Measurements from ENCODE around the gene CUBN.

Gene CUBN

GRCh38 chr10:16943295-16944285 lies 186.0 kb downstream of the CUBN start:
- Histone ChIP-seq H3K4me3 (ENCODE audit: low read length) (no peak overlapping the region), H3K4me1 (ENCODE audit: insufficient read depth, low read length) (peaks cover 14% of the 10 kb centered on the region), H3K9me3 (ENCODE audit: low read length) (no peaks in the 10 kb centered on the region), H2AFZ (ENCODE audit: low read depth, low read length) (peak overlapping the region; percentile 49), H3K27me3 (ENCODE audit: insufficient read depth, low read length) (no peaks in the 10 kb centered on the region), H3K36me3 (ENCODE audit: insufficient read depth, low read length) (no peaks in the 10 kb centered on the region)

DNA sequence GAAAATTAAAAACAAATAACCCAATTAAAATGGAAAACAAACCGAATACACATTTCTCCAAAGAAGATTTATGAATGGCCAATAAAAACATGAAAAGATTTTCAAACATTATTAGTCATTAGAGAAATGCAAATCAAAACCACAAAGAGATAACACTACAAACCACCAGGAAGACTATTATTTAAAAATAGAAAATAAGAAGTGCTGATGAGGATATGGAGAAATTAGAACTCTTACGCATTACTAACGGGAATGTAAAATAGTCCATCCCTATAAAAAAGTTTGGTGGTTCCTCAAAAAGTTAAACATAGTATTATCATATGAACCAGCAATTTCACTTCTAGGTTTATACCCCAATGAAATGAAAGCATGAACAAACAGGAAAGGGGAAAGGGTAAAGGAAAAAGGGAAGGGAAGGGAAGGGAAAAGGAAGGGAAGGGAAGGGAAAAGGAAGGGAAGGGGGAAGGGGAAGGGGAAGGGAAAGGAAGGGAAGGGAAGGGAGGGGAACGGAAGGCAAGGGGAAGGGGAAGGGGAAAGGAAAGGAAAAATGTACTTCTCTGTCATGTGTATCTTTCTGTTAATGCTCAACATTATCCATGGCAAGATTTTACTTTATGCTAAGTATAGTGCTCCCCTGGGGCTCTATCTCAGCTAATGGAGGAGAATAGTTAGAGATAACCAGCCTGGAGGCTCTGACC lies 187.1 kb downstream of the CUBN start:
- H3K27me3 ChIP-seq (ENCODE audit: insufficient read depth, low read length): no peaks in the 10 kb centered on the region
- H3K36me3 ChIP-seq (ENCODE audit: insufficient read depth, low read length): no peaks in the 10 kb centered on the region
- peaks cover 14% of the 10 kb centered on the region for H3K4me1 ChIP-seq (ENCODE audit: insufficient read depth, low read length)
- H3K9me3 ChIP-seq (ENCODE audit: low read length): no peaks in the 10 kb centered on the region
- H2AFZ ChIP-seq (ENCODE audit: low read depth, low read length): no peak overlapping the region
- no peak overlapping the region for H3K4me3 ChIP-seq (ENCODE audit: low read length)

DNA sequence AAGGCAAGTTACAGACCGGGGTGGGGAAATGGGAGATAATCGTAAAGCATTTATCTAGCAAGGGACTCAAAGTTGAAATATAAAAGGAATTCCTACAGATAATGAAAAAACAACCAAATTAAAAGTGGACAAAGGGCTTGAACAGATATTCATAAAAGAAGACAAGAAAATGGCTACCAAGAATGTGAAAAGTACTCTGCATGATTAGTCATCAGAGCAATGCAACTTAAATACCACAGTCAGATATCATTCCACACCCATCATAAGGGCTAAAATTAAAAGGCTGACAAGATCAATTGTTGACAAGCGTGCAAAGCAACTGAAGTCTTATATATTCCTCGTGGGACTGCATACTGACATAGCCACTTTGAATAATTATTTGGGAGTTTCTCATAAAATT lies 187.7 kb downstream of the CUBN start:
- Histone ChIP-seq H3K36me3 (ENCODE audit: insufficient read depth, low read length) (no peaks in the 10 kb centered on the region), H3K27me3 (ENCODE audit: insufficient read depth, low read length) (no peaks in the 10 kb centered on the region), H3K4me3 (ENCODE audit: low read length) (no peak overlapping the region), H3K4me1 (ENCODE audit: insufficient read depth, low read length) (peaks cover 14% of the 10 kb centered on the region), H3K9me3 (ENCODE audit: low read length) (no peaks in the 10 kb centered on the region), H2AFZ (ENCODE audit: low read depth, low read length) (no peak overlapping the region)

- no peak overlapping the region for H2AFZ ChIP-seq (ENCODE audit: low read depth, low read length)
- H3K36me3 ChIP-seq (ENCODE audit: insufficient read depth, low read length): no peaks in the 10 kb centered on the region
- H3K9me3 ChIP-seq (ENCODE audit: low read length): no peaks in the 10 kb centered on the region
- peaks cover 14% of the 10 kb centered on the region for H3K4me1 ChIP-seq (ENCODE audit: insufficient read depth, low read length)
- H3K27me3 ChIP-seq (ENCODE audit: insufficient read depth, low read length): no peaks in the 10 kb centered on the region
- H3K4me3 ChIP-seq (ENCODE audit: low read length): no peak overlapping the region
These were observed 188.5 kb downstream of the CUBN start for GRCh38 chr10:16941067-16941466.

DNA sequence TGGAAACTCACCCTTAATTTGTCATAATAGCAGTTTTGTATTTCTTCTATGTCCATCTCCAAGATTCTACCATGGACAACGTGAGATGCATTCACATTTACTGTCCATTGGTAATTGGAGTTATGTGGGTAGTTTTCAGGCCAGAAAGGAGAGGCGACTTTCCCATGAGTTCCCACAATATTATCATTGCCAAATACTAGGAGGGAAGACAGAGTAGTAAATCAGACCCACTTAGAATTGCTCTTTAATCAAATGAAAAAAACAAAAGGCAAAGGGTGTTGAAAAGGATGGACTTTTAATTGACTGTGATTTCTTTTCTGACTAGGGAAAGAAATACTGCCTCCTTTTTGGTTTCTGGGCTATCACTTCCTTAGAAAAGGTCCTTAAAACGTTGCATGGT lies 190.7 kb downstream of the CUBN start:
- Histone ChIP-seq H3K27me3 (ENCODE audit: insufficient read depth, low read length) (no peaks in the 10 kb centered on the region), H3K36me3 (ENCODE audit: insufficient read depth, low read length) (no peaks in the 10 kb centered on the region), H2AFZ (ENCODE audit: low read depth, low read length) (no peak overlapping the region), H3K4me1 (ENCODE audit: insufficient read depth, low read length) (peaks cover 7% of the 10 kb centered on the region), H3K4me3 (ENCODE audit: low read length) (no peak overlapping the region), H3K9me3 (ENCODE audit: low read length) (no peaks in the 10 kb centered on the region)

DNA sequence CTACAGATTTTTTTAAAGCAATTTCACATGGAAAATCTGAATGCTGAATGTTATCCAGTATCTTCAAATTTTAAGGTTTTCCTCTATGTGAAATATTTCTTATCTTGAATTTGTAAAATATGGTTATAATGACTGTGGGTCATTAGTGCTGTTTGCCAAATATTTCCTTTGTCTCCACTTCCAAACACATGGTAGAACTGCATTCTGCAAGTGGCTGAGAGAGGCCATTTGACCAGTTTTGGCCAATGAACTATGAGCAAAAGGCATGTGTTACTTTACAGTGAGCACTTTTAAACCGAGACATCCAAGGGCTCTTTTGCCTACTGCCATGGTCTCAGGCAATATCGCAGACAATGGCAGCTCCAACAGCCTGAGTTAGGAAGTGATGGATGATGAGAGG lies 195.2 kb downstream of the CUBN start:
- Histone ChIP-seq H3K4me1 (ENCODE audit: insufficient read depth, low read length) (peaks cover 6% of the 10 kb centered on the region), H3K27me3 (ENCODE audit: insufficient read depth, low read length) (no peaks in the 10 kb centered on the region), H3K9me3 (ENCODE audit: low read length) (peaks cover 6% of the 10 kb centered on the region), H3K36me3 (ENCODE audit: insufficient read depth, low read length) (no peaks in the 10 kb centered on the region), H2AFZ (ENCODE audit: low read depth, low read length) (peak overlapping the region; percentile 5), H3K4me3 (ENCODE audit: low read length) (no peak overlapping the region)

DNA sequence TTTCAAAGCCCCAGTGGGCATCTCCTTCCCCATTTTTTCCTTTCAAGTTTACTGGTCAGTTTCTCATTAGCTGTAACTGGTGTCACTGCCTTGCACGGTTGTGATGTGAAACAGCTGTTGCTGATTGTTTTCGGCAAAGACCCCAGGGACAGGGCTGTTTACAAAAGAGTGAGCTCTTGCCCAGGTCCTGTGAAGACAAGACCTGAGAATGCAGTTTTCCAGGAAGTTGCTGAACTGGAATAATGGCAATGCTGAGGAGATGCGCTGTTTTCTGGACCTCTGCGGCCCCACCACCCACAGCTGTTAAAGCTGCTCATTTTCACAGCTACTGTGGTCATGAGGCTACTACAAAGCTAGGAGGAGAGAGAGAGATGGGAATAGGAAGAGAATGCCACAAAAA lies 195.8 kb downstream of the CUBN start:
- Histone ChIP-seq H3K36me3 (ENCODE audit: insufficient read depth, low read length) (no peaks in the 10 kb centered on the region), H2AFZ (ENCODE audit: low read depth, low read length) (peak overlapping the region; percentile 5), H3K27me3 (ENCODE audit: insufficient read depth, low read length) (no peaks in the 10 kb centered on the region), H3K4me3 (ENCODE audit: low read length) (no peak overlapping the region), H3K4me1 (ENCODE audit: insufficient read depth, low read length) (peaks cover 12% of the 10 kb centered on the region), H3K9me3 (ENCODE audit: low read length) (peaks cover 6% of the 10 kb centered on the region)

GRCh38 chr10:16931930-16932329 lies 197.7 kb downstream of the CUBN start:
- Histone ChIP-seq H3K4me1 (ENCODE audit: insufficient read depth, low read length) (peaks cover 14% of the 10 kb centered on the region), H3K4me3 (ENCODE audit: low read length) (no peak overlapping the region), H3K9me3 (ENCODE audit: low read length) (peaks cover 6% of the 10 kb centered on the region), H3K27me3 (ENCODE audit: insufficient read depth, low read length) (no peaks in the 10 kb centered on the region), H3K36me3 (ENCODE audit: insufficient read depth, low read length) (no peaks in the 10 kb centered on the region), H2AFZ (ENCODE audit: low read depth, low read length) (no peak overlapping the region)

DNA sequence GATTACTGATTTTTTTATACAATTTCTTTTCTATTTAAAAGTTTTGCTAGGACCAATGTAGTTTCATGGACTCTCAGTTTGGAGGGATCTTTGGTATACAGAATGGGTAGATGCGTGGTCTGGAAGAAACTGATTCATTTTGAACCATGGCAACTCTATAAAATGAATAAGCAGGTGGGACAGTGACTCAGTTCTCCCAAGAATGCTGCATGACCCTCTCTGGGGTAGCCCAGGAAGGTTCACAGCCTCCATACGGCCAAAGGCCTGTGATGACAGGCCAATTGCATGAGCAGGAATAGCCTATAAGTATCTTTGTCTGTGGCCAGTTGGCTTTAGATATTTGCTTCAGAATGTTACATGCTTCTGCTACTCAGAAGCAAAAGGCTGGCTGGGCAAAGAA lies 199.1 kb downstream of the CUBN start:
- Histone ChIP-seq H3K4me1 (ENCODE audit: insufficient read depth, low read length) (peaks cover 14% of the 10 kb centered on the region), H3K9me3 (ENCODE audit: low read length) (peaks cover 6% of the 10 kb centered on the region)

GRCh38 chr10:16929069-16929468 lies 200.5 kb downstream of the CUBN start:
- peaks cover 6% of the 10 kb centered on the region for H3K9me3 ChIP-seq (ENCODE audit: low read length)
- peaks cover 14% of the 10 kb centered on the region for H3K4me1 ChIP-seq (ENCODE audit: insufficient read depth, low read length)
- peak overlapping the region; percentile 48 for H2AFZ ChIP-seq (ENCODE audit: low read depth, low read length)
- no peak overlapping the region for H3K4me3 ChIP-seq (ENCODE audit: low read length)
- no peaks in the 10 kb centered on the region for H3K27me3 ChIP-seq (ENCODE audit: insufficient read depth, low read length)
- no peaks in the 10 kb centered on the region for H3K36me3 ChIP-seq (ENCODE audit: insufficient read depth, low read length)

More for the DNA sequence above, 199.1 kb downstream of the CUBN start:
- H3K27me3 ChIP-seq (ENCODE audit: insufficient read depth, low read length): no peaks in the 10 kb centered on the region
- H2AFZ ChIP-seq (ENCODE audit: low read depth, low read length): no peak overlapping the region
- no peaks in the 10 kb centered on the region for H3K36me3 ChIP-seq (ENCODE audit: insufficient read depth, low read length)
- H3K4me3 ChIP-seq (ENCODE audit: low read length): no peak overlapping the region

DNA sequence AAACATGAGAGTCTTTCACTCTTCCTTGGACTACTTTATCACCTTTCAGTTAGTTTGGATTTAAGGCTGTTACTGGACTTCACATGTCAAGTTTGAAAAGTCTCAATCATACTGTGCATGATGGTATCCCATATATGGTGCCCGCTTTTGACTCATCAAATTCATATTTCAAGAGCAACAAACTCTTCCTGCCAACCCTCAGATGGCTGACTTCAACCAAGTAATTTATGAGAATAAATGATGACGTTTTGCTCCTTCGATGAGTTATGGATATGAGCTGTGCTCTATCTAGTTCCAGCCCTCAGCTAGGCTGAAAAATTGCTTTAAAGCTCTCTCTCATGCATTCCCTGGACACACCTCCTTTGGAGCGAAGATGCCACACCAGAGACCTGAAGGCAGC lies 202.1 kb downstream of the CUBN start:
- Histone ChIP-seq H3K4me3 (ENCODE audit: low read length) (no peak overlapping the region), H3K27me3 (ENCODE audit: insufficient read depth, low read length) (no peaks in the 10 kb centered on the region), H2AFZ (ENCODE audit: low read depth, low read length) (no peak overlapping the region), H3K36me3 (ENCODE audit: insufficient read depth, low read length) (no peaks in the 10 kb centered on the region), H3K9me3 (ENCODE audit: low read length) (peaks cover 4% of the 10 kb centered on the region), H3K4me1 (ENCODE audit: insufficient read depth, low read length) (peaks cover 10% of the 10 kb centered on the region)

DNA sequence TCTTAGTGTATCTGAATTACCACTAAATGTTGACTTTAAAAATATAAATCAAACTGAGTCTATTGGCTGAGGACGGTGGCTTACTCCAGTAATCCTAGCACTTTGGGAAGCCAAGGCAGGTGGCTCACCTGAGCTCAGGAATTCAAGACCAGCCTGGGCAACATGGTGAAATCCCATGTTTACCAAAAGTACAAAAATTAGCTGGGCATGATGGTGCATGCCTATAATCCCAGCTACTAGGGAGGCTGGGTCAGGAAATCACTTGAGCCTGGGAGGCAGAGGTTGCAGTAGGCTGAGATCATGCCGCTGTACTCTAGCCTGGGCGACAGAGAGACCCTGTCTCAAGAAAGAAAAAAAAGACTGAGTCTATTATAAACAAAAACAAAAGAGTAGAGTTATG lies 205.9 kb downstream of the CUBN start:
- Histone ChIP-seq H3K9me3 (ENCODE audit: low read length) (no peaks in the 10 kb centered on the region), H3K27me3 (ENCODE audit: insufficient read depth, low read length) (no peaks in the 10 kb centered on the region), H2AFZ (ENCODE audit: low read depth, low read length) (no peak overlapping the region), H3K4me3 (ENCODE audit: low read length) (no peak overlapping the region), H3K36me3 (ENCODE audit: insufficient read depth, low read length) (no peaks in the 10 kb centered on the region), H3K4me1 (ENCODE audit: insufficient read depth, low read length) (peaks cover 2% of the 10 kb centered on the region)

DNA sequence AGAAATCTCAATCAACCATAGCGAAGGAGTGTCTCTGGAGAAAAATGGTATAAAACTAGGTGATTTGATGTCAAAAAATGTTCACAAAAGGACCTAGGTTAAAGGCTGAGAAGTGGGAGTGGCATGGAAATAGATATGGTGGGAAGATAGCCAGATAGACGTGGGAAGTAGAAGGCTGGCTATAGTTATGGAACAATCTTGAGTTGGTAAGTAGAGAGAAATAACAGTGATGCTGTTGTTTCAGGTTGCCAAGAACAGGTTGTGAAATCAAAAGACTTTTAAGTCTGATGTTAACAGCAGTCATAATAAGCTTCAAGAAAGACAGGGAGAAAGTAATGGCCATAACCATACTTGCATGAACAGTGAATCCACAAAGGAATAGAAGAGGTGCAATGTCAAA lies 206.3 kb downstream of the CUBN start:
- H3K4me3 ChIP-seq (ENCODE audit: low read length): no peak overlapping the region
- no peaks in the 10 kb centered on the region for H3K9me3 ChIP-seq (ENCODE audit: low read length)
- H2AFZ ChIP-seq (ENCODE audit: low read depth, low read length): no peak overlapping the region
- no peaks in the 10 kb centered on the region for H3K4me1 ChIP-seq (ENCODE audit: insufficient read depth, low read length)
- H3K27me3 ChIP-seq (ENCODE audit: insufficient read depth, low read length): no peaks in the 10 kb centered on the region
- H3K36me3 ChIP-seq (ENCODE audit: insufficient read depth, low read length): no peaks in the 10 kb centered on the region
